Measurements from ENCODE around the gene PPP3CA. TPM values are rescaled to one million over a fixed set of nuclear protein-coding genes. Genes with fewer than 3 reads are reported as not detected.

The PPP3CA gene
- total RNA-seq, 2 donors from 2014 or later: 13.7 to 20.8 TPM

- 83 to 91% methylated on average over 6 of the region's 6 CpGs for WGBS, 2 donors
- Histone ChIP-seq H3K36me3 (replicated peaks in 1 of 2; ENCODE audit: insufficient read depth in 1 of 2, low read depth in 2 of 2) (no peaks in the 10 kb centered on the region), H3K4me1 (no peaks in the 10 kb centered on the region), H3K27me3 (no peaks in the 10 kb centered on the region), H3K9me3 (no peaks in the 10 kb centered on the region), H3K4me3 (no peak overlapping the region), H3K27ac (no peak overlapping the region)
- no peak for TF ChIP-seq POLR2A (IDR thresholded peaks at IDR 0.05)
- no peak for TF ChIP-seq CTCF (IDR thresholded peaks at IDR 0.05)
- intact Hi-C loops (cut with DNase I): no loop called here
- no peak for DNase-seq
- no peak for ATAC-seq
Observed at GRCh38 chr4:101066626-101067170, 280.6 kb downstream of the PPP3CA start.

GRCh38 chr4:101065935-101066485, 281.3 kb downstream of the PPP3CA start:
- H3K4me1 ChIP-seq: no peaks in the 10 kb centered on the region
- H3K27ac ChIP-seq: no peak overlapping the region
- TF ChIP-seq CTCF (IDR thresholded peaks at IDR 0.05): no peak
- no peak for TF ChIP-seq POLR2A (IDR thresholded peaks at IDR 0.05)
- ATAC-seq (no peak), DNase-seq (no peak)
- no peaks in the 10 kb centered on the region for H3K36me3 ChIP-seq (replicated peaks in 1 of 2; ENCODE audit: insufficient read depth in 1 of 2, low read depth in 2 of 2)
- WGBS, 2 donors: 52 to 58% methylated on average over 1 of the region's 1 CpG
- no peaks in the 10 kb centered on the region for H3K9me3 ChIP-seq
- H3K27me3 ChIP-seq: no peaks in the 10 kb centered on the region
- H3K4me3 ChIP-seq: no peak overlapping the region
- intact Hi-C loops (cut with DNase I): no loop called here

- Histone ChIP-seq H3K9me3 (no peaks in the 10 kb centered on the region), H3K27ac (no peak overlapping the region), H3K4me3 (no peak overlapping the region), H3K36me3 (replicated peaks in 1 of 2; ENCODE audit: insufficient read depth in 1 of 2, low read depth in 2 of 2) (no peaks in the 10 kb centered on the region), H3K4me1 (no peaks in the 10 kb centered on the region), H3K27me3 (no peaks in the 10 kb centered on the region)
- WGBS, 2 donors: 79 to 95% methylated on average over 1 of the region's 1 CpG
- TF ChIP-seq CTCF (IDR thresholded peaks at IDR 0.05) (no peak), POLR2A (IDR thresholded peaks at IDR 0.05) (no peak)
- intact Hi-C loops (cut with DNase I): no loop called here
- no peak for DNase-seq
- ATAC-seq: no peak
Observed at GRCh38 chr4:101065346-101065745, 282.0 kb downstream of the PPP3CA start.

- 94 to 97% methylated on average over 1 of the region's 1 CpG for WGBS, 2 donors
Observed at GRCh38 chr4:101064541-101065180, 282.7 kb downstream of the PPP3CA start.

More at GRCh38 chr4:101064541-101065180, 282.7 kb downstream of the PPP3CA start:
- Histone ChIP-seq H3K4me1 (no peaks in the 10 kb centered on the region), H3K9me3 (no peaks in the 10 kb centered on the region), H3K4me3 (no peak overlapping the region), H3K27ac (no peak overlapping the region), H3K27me3 (no peaks in the 10 kb centered on the region), H3K36me3 (replicated peaks in 1 of 2; ENCODE audit: insufficient read depth in 1 of 2, low read depth in 2 of 2) (no peaks in the 10 kb centered on the region)
- ATAC-seq (no peak), DNase-seq (no peak)
- intact Hi-C loops (cut with DNase I): no loop called here
- TF ChIP-seq POLR2A (IDR thresholded peaks at IDR 0.05): no peak
- TF ChIP-seq CTCF (IDR thresholded peaks at IDR 0.05): no peak
